H1 (cell line): ENCODE results near the gene MYO15B. TPM values are rescaled to one million over a fixed set of nuclear protein-coding genes. Genes with fewer than 3 reads are reported as not detected.

Experiments
- CTCF ChIA-PET: fragments of 300-600 bp; sonication (Branson Sonifier 250); formaldehyde crosslinking; loops from one replicate; lab custom pipeline; 2021; ENCODE audit not compliant: partially characterized antibody; lab: Charles Lee
- POLR2A ChIA-PET: fragments of 300-600 bp; sonication (Branson Sonifier 250); formaldehyde crosslinking; loops from one replicate; lab custom pipeline; 2021; ENCODE audit warnings: inconsistent platforms; ENCODE audit not compliant: partially characterized antibody; lab: Charles Lee
- DNase-seq, 2 experiments: peaks; one replicate each; pipeline versions ENCODE4 v3.0.0 to v3.0.0-alpha.2; 2010 to 2022; ENCODE audit warnings: low spot score in 2 of 2, low read depth in 1 of 2, mixed read lengths in 1 of 2
- FAIRE-seq: peaks from 2 replicates; lab custom pipeline; 2011; peaks lifted over from hg19 to GRCh38; lab: Jason Lieb, UNC
- H2AFZ ChIP-seq: 2 replicates; pipeline ENCODE4 v1.8.1; 2012; ENCODE audit warnings: low read length, inconsistent platforms
- H2AK5ac ChIP-seq: 2 replicates; pipeline ENCODE4 v1.6.1; 2013; ENCODE audit warnings: low read depth, low read length
- H2BK120ac ChIP-seq: replicated peaks from 2 replicates; pipeline ENCODE3; 2013; ENCODE audit warnings: low read depth, low read length, inconsistent platforms
- H2BK12ac ChIP-seq: 2 replicates; pipeline ENCODE4 v1.6.1; 2013; ENCODE audit warnings: low read depth, low read length
- H2BK15ac ChIP-seq: 2 replicates; pipeline ENCODE4 v1.6.1; 2013; ENCODE audit warnings: low read length
- H2BK20ac ChIP-seq: 2 replicates; pipeline ENCODE4 v1.6.1; 2013; ENCODE audit warnings: low read length
- H2BK5ac ChIP-seq: 2 replicates; pipeline ENCODE4 v1.6.1; 2013; ENCODE audit warnings: low read depth, low read length
- H3K14ac ChIP-seq: 2 replicates; pipeline ENCODE4 v1.6.1; 2013; ENCODE audit warnings: inconsistent platforms; ENCODE audit not compliant: insufficient read length
- H3K18ac ChIP-seq: 2 replicates; pipeline ENCODE4 v1.6.1; 2013; ENCODE audit warnings: low read length; ENCODE audit errors: extremely low read depth
- H3K23ac ChIP-seq: 2 replicates; pipeline ENCODE4 v1.6.1; 2013; ENCODE audit warnings: inconsistent platforms; ENCODE audit not compliant: insufficient read length
- H3K23me2 ChIP-seq: 2 replicates; pipeline ENCODE4 v1.6.1; 2013; ENCODE audit warnings: low read depth, low read length
- H3K27ac ChIP-seq: 2 replicates; pipeline ENCODE4 v1.6.1; 2011; ENCODE audit warnings: low read depth, low read length, inconsistent platforms
- H3K27me3 ChIP-seq, 4 experiments: replicated peaks in 1 of 4; 1 replicate in 1 of 4; 2 replicates in 3 of 4; pipeline versions ENCODE4 v1.6.1 to v1.8.1; 2011 to 2013; ENCODE audit warnings: low read length in 3 of 4, mild to moderate bottlenecking in 3 of 4, inconsistent platforms in 2 of 4, mixed read lengths in 2 of 4, moderate library complexity in 1 of 4; ENCODE audit not compliant: control insufficient read depth in 3 of 4, insufficient read depth in 3 of 4; ENCODE audit errors: extremely low read depth in 1 of 4
- H3K36me3 ChIP-seq, 4 experiments: 2 replicates each; pipeline versions ENCODE4 v1.6.1 to v1.8.1; 2011 to 2013; ENCODE audit warnings: mild to moderate bottlenecking in 4 of 4, low read length in 3 of 4, moderate library complexity in 2 of 4, control low read depth in 1 of 4, inconsistent platforms in 1 of 4; ENCODE audit not compliant: insufficient read depth in 4 of 4, control insufficient read depth in 2 of 4
- H3K4ac ChIP-seq: replicated peaks from 2 replicates; pipeline ENCODE3; 2013; ENCODE audit warnings: low read length, low read depth, mixed read lengths, inconsistent platforms; ENCODE audit not compliant: insufficient read length
- H3K4me1 ChIP-seq, 4 experiments: replicated peaks in 1 of 4; 1 replicate in 1 of 4; 2 replicates in 3 of 4; pipeline versions ENCODE4 v1.6.1 to v1.8.1; 2011 to 2013; ENCODE audit warnings: low read length in 3 of 4, inconsistent platforms in 2 of 4, mixed read lengths in 1 of 4; ENCODE audit not compliant: insufficient read depth in 4 of 4, control insufficient read depth in 3 of 4
- H3K4me2 ChIP-seq, 2 experiments: 2 replicates each; pipeline versions ENCODE4 v1.6.1 to v1.8.1; 2011 to 2013; ENCODE audit warnings: low read depth in 2 of 2, low read length in 2 of 2, control low read depth in 1 of 2, inconsistent platforms in 1 of 2, mild to moderate bottlenecking in 1 of 2; ENCODE audit not compliant: insufficient read depth in 1 of 2
- H3K4me3 ChIP-seq, 4 experiments: fragments of 200-600, 300-600 bp in 1 of 4; sonication (generic), shearing (Covaris generic), sonication (Bioruptor Twin) in 1 of 4; 2 replicates each; pipeline versions ENCODE4 v1.5.1 to v1.8.1; 2011 to 2016; ENCODE audit warnings: low read length in 4 of 4, low read depth in 3 of 4, control low read depth in 2 of 4, inconsistent platforms in 2 of 4, mild to moderate bottlenecking in 2 of 4, mixed read lengths in 1 of 4, moderate library complexity in 1 of 4; ENCODE audit not compliant: insufficient read depth in 2 of 4; ENCODE audit errors: extremely low read depth in 1 of 4
- H3K56ac ChIP-seq: replicated peaks from 2 replicates; pipeline ENCODE3; 2013; ENCODE audit warnings: low read depth, mild to moderate bottlenecking, mixed read lengths, low read length, inconsistent platforms; ENCODE audit not compliant: insufficient read length
- H3K79me1 ChIP-seq: 2 replicates; pipeline ENCODE4 v1.6.1; 2013; ENCODE audit warnings: low read depth, low read length, control low read depth
- H3K79me2 ChIP-seq, 2 experiments: 2 replicates each; pipeline versions ENCODE4 v1.6.1 to v1.8.1; 2012 to 2013; ENCODE audit warnings: low read length in 2 of 2, mild to moderate bottlenecking in 2 of 2, inconsistent platforms in 1 of 2; ENCODE audit not compliant: insufficient read depth in 2 of 2, control insufficient read depth in 1 of 2
- H3K9ac ChIP-seq, 4 experiments: replicated peaks in 1 of 4; 1 replicate in 1 of 4; 2 replicates in 3 of 4; pipeline versions ENCODE4 v1.6.1 to v1.8.1; 2011 to 2013; ENCODE audit warnings: low read depth in 3 of 4, low read length in 3 of 4, control low read depth in 2 of 4, mild to moderate bottlenecking in 2 of 4, moderate library complexity in 2 of 4, inconsistent platforms in 1 of 4; ENCODE audit errors: extremely low read depth in 1 of 4
- H3K9me3 ChIP-seq, 2 experiments: 2 replicates each; pipeline versions ENCODE4 v1.6.1 to v1.8.1; 2012 to 2013; ENCODE audit warnings: mild to moderate bottlenecking in 2 of 2, moderate library complexity in 2 of 2, control low read depth in 1 of 2, inconsistent platforms in 1 of 2, low read depth in 1 of 2, low read length in 1 of 2, mixed read lengths in 1 of 2; ENCODE audit not compliant: insufficient read depth in 2 of 2
- H4K20me1 ChIP-seq, 2 experiments: replicated peaks in 1 of 2; 2 replicates each; pipeline versions ENCODE3 to v1.8.1; 2011 to 2013; ENCODE audit warnings: inconsistent platforms in 2 of 2, low read length in 2 of 2, mild to moderate bottlenecking in 1 of 2; ENCODE audit not compliant: insufficient read depth in 2 of 2, control insufficient read depth in 1 of 2
- H4K5ac ChIP-seq: 2 replicates; pipeline ENCODE4 v1.6.1; 2013; ENCODE audit warnings: low read length, low read depth, mixed read lengths, inconsistent platforms; ENCODE audit not compliant: insufficient read length
- H4K8ac ChIP-seq: 2 replicates; pipeline ENCODE4 v1.8.0; 2013; ENCODE audit warnings: mild to moderate bottlenecking, moderate library complexity, low read length, inconsistent platforms; ENCODE audit not compliant: insufficient read depth; ENCODE audit errors: extremely low read depth
- H4K91ac ChIP-seq: replicated peaks from 2 replicates; pipeline ENCODE3; 2013; ENCODE audit warnings: low read length, mixed read lengths, inconsistent platforms; ENCODE audit not compliant: insufficient read length
- FOSL1 ChIP-seq: IDR thresholded peaks from 2 replicates; pipeline ENCODE4 v1.6.1; 2011; ENCODE audit warnings: mild to moderate bottlenecking, low read depth, low read length, moderate library complexity; ENCODE audit not compliant: insufficient read depth
- MAFK ChIP-seq: IDR thresholded peaks from 2 replicates; pipeline ENCODE4 v1.6.1; 2012; ENCODE audit warnings: low read depth, mild to moderate bottlenecking, improper control_type of control experiment, low read length
- TAF1 ChIP-seq: IDR thresholded peaks from 2 replicates; pipeline ENCODE4 v1.6.1; 2011; ENCODE audit warnings: mild to moderate bottlenecking, low read depth, low read length
- TAF7 ChIP-seq: optimal IDR thresholded peaks from 2 replicates; pipeline ENCODE3; 2011; ENCODE audit warnings: low read depth, mild to moderate bottlenecking, inconsistent platforms, low read length, moderate library complexity, borderline replicate concordance
- TCF12 ChIP-seq: IDR thresholded peaks from 2 replicates; pipeline ENCODE4 v1.6.1; 2011; ENCODE audit warnings: low read depth, mild to moderate bottlenecking, low read length
- WGBS, 2 experiments: shearing (Covaris generic) in 1 of 2; methylation state at CpG; one replicate each; pipeline versions ENCODE4 v1.1.6 to v1.1.7; 2013 to 2015; ENCODE audit warnings: low lambda C conversion rate in 2 of 2, mixed read lengths in 2 of 2, inconsistent platforms in 1 of 2, low coverage in 1 of 2, missing lambda C conversion rate in 1 of 2; ENCODE audit not compliant: insufficient replicate concordance in 2 of 2, insufficient coverage in 1 of 2, insufficient read length in 1 of 2; ENCODE audit errors: extremely low coverage in 1 of 2, missing lambda C conversion rate in 1 of 2; 5-methylcytosine and 5-hydroxymethylcytosine counted together
- polyA plus RNA-seq, 7 experiments: library from polyadenylated mRNA; depleted of rRNA in 3 of 7; stranded (reverse) in 5 of 7; unstranded in 2 of 7; fragments of >200 nt in 5 of 7; fragments of 200-250 nt in 2 of 7; gene quantifications; 1 replicate in 5 of 7; 2 replicates in 1 of 7; 4 replicates in 1 of 7; pipeline versions ENCODE4 v1.2.1 to v1.2.3, GENCODE V29; 2011 to 2013; ENCODE audit warnings: missing spikeins in 2 of 7, mixed read lengths in 2 of 7
- total RNA-seq: library from RNA; stranded (reverse); fragmentation: NEBNext Ultra II Directional; extraction: Animal tissue kit (Norgen Biotek cat#: 25700); gene quantifications from 2 replicates; pipeline ENCODE4 v1.2.1, GENCODE V29; 2021

The MYO15B gene
- total and polyA plus RNA-seq, 2 of the 8 experiments (the other 6 are each of a cell fraction or from before 2014, with no cell fraction given) = 7.1 to 11.2 TPM

GRCh38 chr17:75636381-75637142 is 49.0 kb downstream of the MYO15B start:
- no peak overlapping the region for H2BK120ac ChIP-seq
- H3K27ac ChIP-seq = no peak overlapping the region
- peaks cover 5 to 18% of the 10 kb centered on the region in 2 experiments for H4K20me1 ChIP-seq
- TF ChIP-seq MAFK (no peak), FOSL1 (no peak), TCF12 (no peak), TAF1 (no peak), TAF7 (no peak)
- no peak overlapping the region for H2BK15ac ChIP-seq
- H3K9me3 ChIP-seq = no peaks in the 10 kb centered on the region
- DNase-seq (peak in 1 of 2 experiments; percentile 44), FAIRE-seq (no peak)
- no peak overlapping the region for H3K56ac ChIP-seq
- H3K4me3 ChIP-seq = no peak overlapping the region
- no peak overlapping the region for H3K4me2 ChIP-seq
- no peak overlapping the region for H3K4ac ChIP-seq
- no peak overlapping the region for H3K14ac ChIP-seq
- H4K91ac ChIP-seq = no peak overlapping the region
- H2AFZ ChIP-seq = no peak overlapping the region
- H3K79me2 ChIP-seq = no peaks in the 10 kb centered on the region
- no peak overlapping the region for H4K5ac ChIP-seq
- H2BK5ac ChIP-seq = no peak overlapping the region
- H3K79me1 ChIP-seq = no peaks in the 10 kb centered on the region
- H3K23ac ChIP-seq = no peak overlapping the region
- no peaks in the 10 kb centered on the region for H3K23me2 ChIP-seq
- no peak overlapping the region for H2BK20ac ChIP-seq
- no peak overlapping the region for H3K18ac ChIP-seq
- H2AK5ac ChIP-seq = no peak overlapping the region
- POLR2A ChIA-PET = interaction anchor here (0.9 to 2.4 kb wide), 3 partner anchors 9 to 143 kb away, joined by 3 to 7 read pairs (median 7); a partner anchor contains a TSS
- no peak overlapping the region for H3K9ac ChIP-seq
- H3K36me3 ChIP-seq = no peaks in the 10 kb centered on the region; a peak in 1 of 8 replicates
- no peak overlapping the region for H2BK12ac ChIP-seq
- peaks cover 0 to 16% (median 11%) of the 10 kb centered on the region in 4 experiments; a peak in 5 of 7 replicates for H3K4me1 ChIP-seq
- H4K8ac ChIP-seq = no peak overlapping the region; the same call in 1 of the 2 replicates
- WGBS, 2 experiments = 87% methylated on average over 18 of the region's 19 CpGs; no CpG with 5 or more reads in 1 of the 2 experiments
- CTCF ChIA-PET = interaction anchor here (0.8 to 59.2 kb wide), 8 partner anchors 7 to 129 kb away, joined by 3 to 2200 read pairs (median 3); partner anchors contain the start of genes GALK1, RECQL5, SAP30BP and SMIM5
- no peaks in the 10 kb centered on the region for H3K27me3 ChIP-seq
